ENCODE data around the gene ITPRIPL2.
A peak's percentile ranks its signal among the peaks of the same experiment; 100 is the strongest.

The ITPRIPL2 gene

GRCh38 chr16:19093631-19094541 lies 19.9 kb upstream of the ITPRIPL2 start:
- no peak for DNase-seq

GRCh38 chr16:19094542-19095365 lies 19.0 kb upstream of the ITPRIPL2 start:
- no peak for DNase-seq

- DNase-seq: no peak
Measured at GRCh38 chr16:19095654-19096053, 18.1 kb upstream of the ITPRIPL2 start.

- DNase-seq: no peak
Measured at GRCh38 chr16:19098173-19098572, 15.6 kb upstream of the ITPRIPL2 start.

- DNase-seq: no peak
Measured at GRCh38 chr16:19102187-19102872, 11.4 kb upstream of the ITPRIPL2 start.

GRCh38 chr16:19104607-19105006 lies 9.2 kb upstream of the ITPRIPL2 start:
- DNase-seq: no peak

GRCh38 chr16:19105131-19105530 lies 8.6 kb upstream of the ITPRIPL2 start:
- no peak for DNase-seq

GRCh38 chr16:19105891-19106624 lies 7.7 kb upstream of the ITPRIPL2 start:
- DNase-seq: no peak

GRCh38 chr16:19106625-19107020 lies 7.1 kb upstream of the ITPRIPL2 start:
- no peak for DNase-seq

- no peak for DNase-seq
Measured at GRCh38 chr16:19108409-19109287, 5.1 kb upstream of the ITPRIPL2 start.

- no peak for DNase-seq
Measured at GRCh38 chr16:19109288-19109664, 4.5 kb upstream of the ITPRIPL2 start.

- no peak for DNase-seq
Measured at GRCh38 chr16:19110537-19111360, 3.0 kb upstream of the ITPRIPL2 start.

- DNase-seq: no peak
Measured at GRCh38 chr16:19112099-19112407, 1.7 kb upstream of the ITPRIPL2 start.

GRCh38 chr16:19114359-19115147 lies 789 bp downstream of the ITPRIPL2 start:
- DNase-seq: peak; percentile 42

- DNase-seq: no peak
Measured at GRCh38 chr16:19115148-19116021, 1.6 kb downstream of the ITPRIPL2 start.

- no peak for DNase-seq
Measured at GRCh38 chr16:19116711-19117449, 3.1 kb downstream of the ITPRIPL2 start.

GRCh38 chr16:19118938-19119431 lies 5.2 kb downstream of the ITPRIPL2 start:
- DNase-seq: peak; percentile 69

GRCh38 chr16:19119564-19119963 lies 5.8 kb downstream of the ITPRIPL2 start:
- no peak for DNase-seq
